Renal cortical epithelial cell (primary cell): ENCODE results near the gene OVAAL. TPM values are rescaled to one million over a fixed set of nuclear protein-coding genes. Genes with fewer than 3 reads are reported as not detected.

ENCODE experiments used
- DNase-seq: peaks from one replicate; pipeline ENCODE4 v3.0.0-alpha.2; 2011; ENCODE audit warnings: low read depth
- total RNA-seq: library from RNA; depleted of rRNA; stranded (reverse); fragments of >200 nt; gene quantifications from 2 replicates; pipeline ENCODE4 v1.2.3, GENCODE V29; 2014

The OVAAL gene
- total RNA-seq, 1 donor from 2014 or later = not detected

- peak; percentile 28 for DNase-seq
These were observed 12.5 kb downstream of the OVAAL start for GRCh38 chr1:180571060-180571831.

GRCh38 chr1:180571832-180572636 lies 13.3 kb downstream of the OVAAL start:
- peak; percentile 48 for DNase-seq

GRCh38 chr1:180572760-180573159 lies 14.0 kb downstream of the OVAAL start:
- DNase-seq = no peak

- DNase-seq = no peak
These were observed 15.4 kb downstream of the OVAAL start for GRCh38 chr1:180574031-180574713.

GRCh38 chr1:180577361-180577760 lies 18.6 kb downstream of the OVAAL start:
- no peak for DNase-seq

GRCh38 chr1:180579961-180580611 lies 21.3 kb downstream of the OVAAL start:
- DNase-seq = peak; percentile 97

GRCh38 chr1:180581635-180582039 lies 22.9 kb downstream of the OVAAL start:
- no peak for DNase-seq

- no peak for DNase-seq
These were observed 26.1 kb downstream of the OVAAL start for GRCh38 chr1:180584869-180585268.

- no peak for DNase-seq
These were observed 27.2 kb downstream of the OVAAL start for GRCh38 chr1:180585994-180586359.

GRCh38 chr1:180586671-180587155 lies 27.9 kb downstream of the OVAAL start:
- DNase-seq = peak; percentile 98

GRCh38 chr1:180588121-180588520 lies 29.4 kb downstream of the OVAAL start:
- no peak for DNase-seq

GRCh38 chr1:180590889-180591288 lies 32.1 kb downstream of the OVAAL start:
- no peak for DNase-seq

- no peak for DNase-seq
These were observed 34.6 kb downstream of the OVAAL start for GRCh38 chr1:180593382-180593781.

GRCh38 chr1:180594723-180595122 lies 36.0 kb downstream of the OVAAL start:
- peak; percentile 83 for DNase-seq

GRCh38 chr1:180595966-180596365 lies 37.2 kb downstream of the OVAAL start:
- no peak for DNase-seq

- DNase-seq = no peak
These were observed 38.8 kb downstream of the OVAAL start for GRCh38 chr1:180597520-180597919.

GRCh38 chr1:180598333-180598974 lies 39.7 kb downstream of the OVAAL start:
- peak; percentile 99 for DNase-seq

- peak; percentile 63 for DNase-seq
These were observed 41.6 kb downstream of the OVAAL start for GRCh38 chr1:180600343-180600742.

- DNase-seq = no peak
These were observed 42.7 kb downstream of the OVAAL start for GRCh38 chr1:180601512-180601911.

- DNase-seq = no peak
These were observed 44.6 kb downstream of the OVAAL start for GRCh38 chr1:180603223-180603849.

- DNase-seq = no peak
These were observed 45.1 kb downstream of the OVAAL start for GRCh38 chr1:180603850-180604226.
